HCT116 (cell line): Measurements from ENCODE around the gene MFRP. TPM values are rescaled to one million over a fixed set of nuclear protein-coding genes. Genes with fewer than 3 reads are reported as not detected.

ENCODE experiments used
- ATAC-seq: fragments of 200-7000 bp; cut with Tn5 transposase; 2 replicates; pipeline ENCODE4 v1.9.1; 2020; ENCODE audit warnings: mild to moderate bottlenecking, moderate library complexity
- BruUV-seq: library from RNA; stranded (reverse); fragments of 400-500 nt; replicated peaks from 2 replicates; lab custom pipeline; 2021; lab: Mats Ljungman, UMichigan
- CTCF ChIA-PET: fragments of 300-600 bp; sonication (Branson Sonifier 250); formaldehyde crosslinking; loops from one replicate; lab custom pipeline; 2021; ENCODE audit warnings: antibody characterized with exemption; lab: Charles Lee
- POLR2A ChIA-PET: fragments of 300-600, 350-600 bp; sonication (Branson Sonifier 250); formaldehyde crosslinking; loops from one replicate; lab custom pipeline; 2021; ENCODE audit warnings: antibody characterized with exemption; lab: Charles Lee
- RAD21 ChIA-PET, 2 experiments: fragments of 300-600 bp; sonication (Branson Sonifier 250); formaldehyde crosslinking; loops; one replicate each; lab custom pipeline; 2023; ENCODE audit warnings: low total read pairs in 2 of 2; ENCODE audit not compliant: uncharacterized antibody in 2 of 2, unreplicated experiment in 2 of 2, low non-redundant PET in 1 of 2; lab: Charles Lee
- DNase-seq: peaks from one replicate; pipeline ENCODE4 v3.0.0-alpha.2; 2010; ENCODE audit warnings: low read depth, low spot score
- H2AFZ ChIP-seq: fragments of 200-600 bp; shearing (Covaris generic), sonication (generic); 2 replicates; pipeline ENCODE4 v1.6.1; 2017; ENCODE audit warnings: low read depth, mixed run types, mixed read lengths, antibody characterized with exemption, low read length; ENCODE audit not compliant: poor library complexity, severe bottlenecking
- H3K27ac ChIP-seq: 2 replicates; pipeline ENCODE4 v1.5.1; 2012; ENCODE audit warnings: low read depth, low read length
- H3K27me3 ChIP-seq: fragments of 200-600 bp; sonication (generic); 2 replicates; pipeline ENCODE4 v1.6.1; 2016; ENCODE audit warnings: mixed run types, low read length, mixed read lengths; ENCODE audit not compliant: insufficient read depth
- H3K36me3 ChIP-seq, 2 experiments: fragments of 200-500 bp in 1 of 2; fragments of 200-600 bp in 1 of 2; sonication (Bioruptor generic) in 1 of 2; sonication (generic) in 1 of 2; 2 replicates each; pipeline versions ENCODE4 v1.5.1 to v1.6.1; 2014 to 2016; ENCODE audit warnings: low read length in 2 of 2, inconsistent platforms in 1 of 2, mixed read lengths in 1 of 2, mixed run types in 1 of 2; ENCODE audit not compliant: insufficient read depth in 2 of 2, control insufficient read depth in 1 of 2
- H3K4me1 ChIP-seq, 2 experiments: fragments of 200-600 bp in 1 of 2; sonication (generic) in 1 of 2; 2 replicates each; pipeline versions ENCODE4 v1.5.1 to v1.6.1; 2012 to 2017; ENCODE audit warnings: low read length in 2 of 2, inconsistent platforms in 1 of 2, mild to moderate bottlenecking in 1 of 2, mixed read lengths in 1 of 2, mixed run types in 1 of 2, moderate library complexity in 1 of 2; ENCODE audit not compliant: insufficient read depth in 2 of 2, control insufficient read depth in 1 of 2
- H3K4me2 ChIP-seq: fragments of 200-600 bp; sonication (generic); 2 replicates; pipeline ENCODE4 v1.6.1; 2017; ENCODE audit warnings: mixed run types, low read length, mixed read lengths
- H3K4me3 ChIP-seq, 2 experiments: fragments of 200-600 bp in 1 of 2; sonication (generic) in 1 of 2; replicated peaks in 1 of 2; 2 replicates each; pipeline ENCODE4 v1.5.1; 2011 to 2016; ENCODE audit warnings: low read length in 2 of 2, control low read depth in 1 of 2, low read depth in 1 of 2, mild to moderate bottlenecking in 1 of 2, mixed read lengths in 1 of 2, mixed run types in 1 of 2
- H3K79me2 ChIP-seq: fragments of 200-600 bp; sonication (generic); 2 replicates; pipeline ENCODE4 v1.6.1; 2017; ENCODE audit warnings: mild to moderate bottlenecking, mixed run types, low read length, moderate library complexity, mixed read lengths; ENCODE audit not compliant: insufficient read depth
- H3K9ac ChIP-seq: fragments of 200-600 bp; sonication (generic); 2 replicates; pipeline ENCODE4 v1.6.1; 2016; ENCODE audit warnings: low read length, mixed read lengths
- H3K9me2 ChIP-seq: fragments of 200-600 bp; sonication (generic), shearing (Covaris generic); 2 replicates; pipeline ENCODE4 v1.6.1; 2017; ENCODE audit warnings: mixed run types, mild to moderate bottlenecking, moderate library complexity; ENCODE audit not compliant: insufficient read depth
- H3K9me3 ChIP-seq, 2 experiments: fragments of 200-500 bp in 1 of 2; fragments of 200-600 bp in 1 of 2; sonication (Bioruptor generic) in 1 of 2; sonication (generic) in 1 of 2; 2 replicates each; pipeline ENCODE4 v1.6.1; 2014 to 2017; ENCODE audit warnings: low read length in 2 of 2, mixed read lengths in 2 of 2, inconsistent platforms in 1 of 2, low read depth in 1 of 2, mild to moderate bottlenecking in 1 of 2, mixed run types in 1 of 2, moderate library complexity in 1 of 2; ENCODE audit not compliant: control insufficient read depth in 1 of 2, insufficient read depth in 1 of 2
- H4K20me1 ChIP-seq: fragments of 200-600 bp; sonication (generic), shearing (Covaris generic); 2 replicates; pipeline ENCODE4 v1.6.1; 2017; ENCODE audit warnings: mixed run types, mild to moderate bottlenecking, moderate library complexity; ENCODE audit not compliant: insufficient read depth
- CEBPB ChIP-seq: IDR thresholded peaks from 2 replicates; pipeline ENCODE4 v1.6.1; 2012; ENCODE audit warnings: low read depth
- SIN3A ChIP-seq: IDR thresholded peaks from 2 replicates; pipeline ENCODE4 v1.6.1; 2012; ENCODE audit warnings: low read depth
- YY1 ChIP-seq: IDR thresholded peaks from 2 replicates; pipeline ENCODE4 v1.6.1; 2011; ENCODE audit warnings: low read length, low read depth, moderate library complexity, mild to moderate bottlenecking; ENCODE audit not compliant: insufficient replicate concordance; ENCODE audit errors: extremely low read depth
- ZFX ChIP-seq: fragments of 450-650 bp; IDR thresholded peaks from 2 replicates; pipeline ENCODE4 v1.6.1; 2017
- ZNF274 ChIP-seq: fragments of 200-500 bp; sonication (Bioruptor generic); IDR thresholded peaks from 2 replicates; pipeline ENCODE4 v1.6.1; 2014; ENCODE audit warnings: mild to moderate bottlenecking, low read depth, low read length, inconsistent platforms
- intact Hi-C: fragments of 100-400 bp; cut with micrococcal nuclease; formaldehyde crosslinking; loops from 2 replicates; pipeline ENCODE4 v1.10.0; 2022
- total RNA-seq: library from RNA; stranded (reverse); gene quantifications from one replicate; pipeline ENCODE4 v1.2.1, GENCODE V29; 2021; ENCODE audit not compliant: unreplicated experiment
- TF ChIP-seq, protein P1 (sequence below): IDR thresholded peaks from 2 replicates; pipeline ENCODE4 v1.6.1; 2012; ENCODE audit warnings: low read depth
- TF ChIP-seq, protein P2 (sequence below): IDR thresholded peaks from 2 replicates; pipeline ENCODE4 v1.6.1; 2012

Gene MFRP
- total RNA-seq, 1 experiment from 2014 or later, result not detected

DNA sequence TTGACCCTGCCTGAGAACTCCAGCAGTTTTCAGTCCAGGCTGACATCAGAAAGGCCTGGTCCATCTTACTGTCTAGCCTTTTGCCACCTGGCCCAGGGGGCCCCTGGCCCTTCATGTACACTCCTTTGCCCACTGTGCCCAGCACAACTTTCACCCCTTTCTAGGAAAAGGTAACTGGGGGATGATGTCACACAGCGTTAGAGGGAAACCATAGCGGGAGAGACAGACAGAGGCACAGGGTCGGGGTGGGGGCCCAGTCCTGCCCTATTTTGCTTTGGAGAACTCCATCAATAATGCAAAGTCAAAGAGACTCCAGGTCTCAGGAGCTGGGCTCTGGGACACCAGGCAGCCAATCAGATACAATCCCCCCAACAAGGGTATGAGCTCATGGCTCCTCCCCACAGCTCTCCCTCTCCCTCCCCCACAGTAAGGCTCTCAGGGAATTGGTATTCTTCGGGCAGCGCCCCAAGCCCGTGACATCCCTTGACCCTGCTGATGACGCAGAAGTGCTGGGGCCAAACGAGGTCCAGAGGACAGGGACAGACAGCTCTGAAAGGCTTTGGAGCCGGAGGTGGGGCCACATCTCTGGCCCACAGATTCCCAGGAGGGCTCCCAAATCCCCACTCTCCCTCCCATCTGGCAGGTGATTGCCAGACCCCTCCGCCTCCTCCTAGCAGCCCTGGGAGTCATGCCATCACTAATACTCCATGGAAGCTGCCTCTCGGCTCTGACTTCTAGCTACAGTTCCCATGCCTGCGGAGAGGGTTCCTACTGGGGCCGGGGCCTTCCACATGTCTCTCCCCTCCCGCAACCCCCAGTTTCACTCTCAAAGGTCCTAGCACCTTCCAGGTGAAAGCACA, 29.1 kb upstream of the MFRP start (continued):
- TF ChIP-seq, protein P1, sequence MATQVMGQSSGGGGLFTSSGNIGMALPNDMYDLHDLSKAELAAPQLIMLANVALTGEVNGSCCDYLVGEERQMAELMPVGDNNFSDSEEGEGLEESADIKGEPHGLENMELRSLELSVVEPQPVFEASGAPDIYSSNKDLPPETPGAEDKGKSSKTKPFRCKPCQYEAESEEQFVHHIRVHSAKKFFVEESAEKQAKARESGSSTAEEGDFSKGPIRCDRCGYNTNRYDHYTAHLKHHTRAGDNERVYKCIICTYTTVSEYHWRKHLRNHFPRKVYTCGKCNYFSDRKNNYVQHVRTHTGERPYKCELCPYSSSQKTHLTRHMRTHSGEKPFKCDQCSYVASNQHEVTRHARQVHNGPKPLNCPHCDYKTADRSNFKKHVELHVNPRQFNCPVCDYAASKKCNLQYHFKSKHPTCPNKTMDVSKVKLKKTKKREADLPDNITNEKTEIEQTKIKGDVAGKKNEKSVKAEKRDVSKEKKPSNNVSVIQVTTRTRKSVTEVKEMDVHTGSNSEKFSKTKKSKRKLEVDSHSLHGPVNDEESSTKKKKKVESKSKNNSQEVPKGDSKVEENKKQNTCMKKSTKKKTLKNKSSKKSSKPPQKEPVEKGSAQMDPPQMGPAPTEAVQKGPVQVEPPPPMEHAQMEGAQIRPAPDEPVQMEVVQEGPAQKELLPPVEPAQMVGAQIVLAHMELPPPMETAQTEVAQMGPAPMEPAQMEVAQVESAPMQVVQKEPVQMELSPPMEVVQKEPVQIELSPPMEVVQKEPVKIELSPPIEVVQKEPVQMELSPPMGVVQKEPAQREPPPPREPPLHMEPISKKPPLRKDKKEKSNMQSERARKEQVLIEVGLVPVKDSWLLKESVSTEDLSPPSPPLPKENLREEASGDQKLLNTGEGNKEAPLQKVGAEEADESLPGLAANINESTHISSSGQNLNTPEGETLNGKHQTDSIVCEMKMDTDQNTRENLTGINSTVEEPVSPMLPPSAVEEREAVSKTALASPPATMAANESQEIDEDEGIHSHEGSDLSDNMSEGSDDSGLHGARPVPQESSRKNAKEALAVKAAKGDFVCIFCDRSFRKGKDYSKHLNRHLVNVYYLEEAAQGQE, result no peak
- TF ChIP-seq, all 23 proteins: peak for 0

GRCh38 chr11:119374632-119375336, 28.3 kb upstream of the MFRP start:
- ChIA-PET CTCF (interaction anchor here (0.5 to 7.5 kb wide), 13 partner anchors 10 to 733 kb away, joined by 3 to 54 read pairs (median 5); partner anchors contain the start of genes CBL, DPAGT1 and NLRX1), RAD21 (interaction anchor here (0.6 to 0.9 kb wide), 2 partner anchors 18 to 19 kb away, joined by 3 to 4 read pairs; no protein-coding TSS in a partner anchor), POLR2A (interaction anchor here (1.4 kb wide), 1 partner anchor 37 kb away, joined by 3 read pairs; no protein-coding TSS in a partner anchor)
- Histone ChIP-seq H3K36me3 (no peaks in the 10 kb centered on the region), H3K9me2 (no peaks in the 10 kb centered on the region), H3K9me3 (no peaks in the 10 kb centered on the region), H3K9ac (no peak overlapping the region), H2AFZ (no peak overlapping the region), H3K27me3 (no peaks in the 10 kb centered on the region), H3K27ac (no peak overlapping the region), H3K79me2 (no peaks in the 10 kb centered on the region), H4K20me1 (no peaks in the 10 kb centered on the region), H3K4me3 (no peak overlapping the region), H3K4me2 (no peak overlapping the region), H3K4me1 (peaks cover 12 to 36% of the 10 kb centered on the region in 2 experiments; a peak in 2 of 4 replicates)
- BruUV-seq, result no TSS peak
- DNase-seq, result no peak
- TF ChIP-seq, protein P2, sequence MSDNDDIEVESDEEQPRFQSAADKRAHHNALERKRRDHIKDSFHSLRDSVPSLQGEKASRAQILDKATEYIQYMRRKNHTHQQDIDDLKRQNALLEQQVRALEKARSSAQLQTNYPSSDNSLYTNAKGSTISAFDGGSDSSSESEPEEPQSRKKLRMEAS, result no peak
- TF ChIP-seq SIN3A, result no peak
- TF ChIP-seq CEBPB, result no peak
- TF ChIP-seq ZFX, result no peak
- TF ChIP-seq ZNF274, result no peak
- no peak for TF ChIP-seq YY1
- ATAC-seq, result no peak
- intact Hi-C loops, result loop anchor here (1.0 kb wide), 1 partner anchor 18 kb away; no protein-coding TSS in a partner anchor
